ENCODE data around the gene SRGN. TPM values are rescaled to one million over a fixed set of nuclear protein-coding genes. Genes with fewer than 3 reads are reported as not detected.

The SRGN gene
- total RNA-seq, 1 experiment from 2014 or later: 0.32 TPM

GRCh38 chr10:69124563-69125268 is 36.8 kb downstream of the SRGN start:
- Histone ChIP-seq H3K9me3 (ENCODE audit: low read depth, low read length, poor library complexity, severe bottlenecking) (no peaks in the 10 kb centered on the region), H3K4me3 (ENCODE audit: low read depth, low read length, poor library complexity, severe bottlenecking) (peak overlapping the region; percentile 98), H3K27me3 (replicated peaks; ENCODE audit: insufficient read depth, low read depth, low read length, poor library complexity) (no peaks in the 10 kb centered on the region), H3K4me1 (ENCODE audit: insufficient read depth, low read length, poor library complexity, severe bottlenecking) (peaks cover 4% of the 10 kb centered on the region), H3K36me3 (ENCODE audit: insufficient read depth, low read length, poor library complexity, severe bottlenecking) (no peaks in the 10 kb centered on the region), H3K27ac (ENCODE audit: low read depth, low read length, poor library complexity, severe bottlenecking) (peak overlapping the region; percentile 92)
- no peak for TF ChIP-seq CTCF (conservative IDR thresholded peaks at IDR 0.05; ENCODE audit: low read depth, low read length)
- ChIA-PET POLR2A (ENCODE audit: low non-redundant PET) (interaction anchor here (0.6 kb wide), 1 partner anchor 12 kb away, joined by 3 read pairs; no protein-coding TSS in a partner anchor), CTCF (no interaction called here)
- peak; percentile 63 for DNase-seq (ENCODE audit: low spot score)
- TSS peak; percentile 74 for BruUV-seq (replicated peaks)
- intact Hi-C loops (cut with micrococcal nuclease; ENCODE audit: unreplicated experiment): loop anchor here (5.0 kb wide), 1 partner anchor 53 kb away; no protein-coding TSS in a partner anchor

- peak overlapping the region; percentile 98 for H3K4me3 ChIP-seq (ENCODE audit: low read depth, low read length, poor library complexity, severe bottlenecking)
- intact Hi-C loops (cut with micrococcal nuclease; ENCODE audit: unreplicated experiment): no loop called here
- BruUV-seq (replicated peaks): no TSS peak
- H3K36me3 ChIP-seq (ENCODE audit: insufficient read depth, low read length, poor library complexity, severe bottlenecking): no peaks in the 10 kb centered on the region
- no peak overlapping the region for H3K27ac ChIP-seq (ENCODE audit: low read depth, low read length, poor library complexity, severe bottlenecking)
- POLR2A ChIA-PET (ENCODE audit: low non-redundant PET): no interaction called here
- no peaks in the 10 kb centered on the region for H3K27me3 ChIP-seq (replicated peaks; ENCODE audit: insufficient read depth, low read depth, low read length, poor library complexity)
- H3K4me1 ChIP-seq (ENCODE audit: insufficient read depth, low read length, poor library complexity, severe bottlenecking): peaks cover 4% of the 10 kb centered on the region
- TF ChIP-seq EZH2 (IDR thresholded peaks at IDR 0.05; ENCODE audit: borderline replicate concordance, low read depth, low read length, poor library complexity, severe bottlenecking) (no peak), CTCF (conservative IDR thresholded peaks at IDR 0.05; ENCODE audit: low read depth, low read length) (no peak)
- H3K9me3 ChIP-seq (ENCODE audit: low read depth, low read length, poor library complexity, severe bottlenecking): no peaks in the 10 kb centered on the region
- DNase-seq (ENCODE audit: low spot score): no peak
- CTCF ChIA-PET: no interaction called here
Observed at GRCh38 chr10:69125554-69125953, 37.7 kb downstream of the SRGN start.

- TF ChIP-seq CTCF (conservative IDR thresholded peaks at IDR 0.05; ENCODE audit: low read depth, low read length): no peak
- no peak for TF ChIP-seq EZH2 (IDR thresholded peaks at IDR 0.05; ENCODE audit: borderline replicate concordance, low read depth, low read length, poor library complexity, severe bottlenecking)
- CTCF ChIA-PET: no interaction called here
- no peaks in the 10 kb centered on the region for H3K9me3 ChIP-seq (ENCODE audit: low read depth, low read length, poor library complexity, severe bottlenecking)
- intact Hi-C loops (cut with micrococcal nuclease; ENCODE audit: unreplicated experiment): no loop called here
- BruUV-seq (replicated peaks): no TSS peak
- no peaks in the 10 kb centered on the region for H3K4me1 ChIP-seq (ENCODE audit: insufficient read depth, low read length, poor library complexity, severe bottlenecking)
- H3K27me3 ChIP-seq (replicated peaks; ENCODE audit: insufficient read depth, low read depth, low read length, poor library complexity): no peaks in the 10 kb centered on the region
- DNase-seq (ENCODE audit: low spot score): no peak
- H3K36me3 ChIP-seq (ENCODE audit: insufficient read depth, low read length, poor library complexity, severe bottlenecking): peaks cover 19% of the 10 kb centered on the region
- no peak overlapping the region for H3K27ac ChIP-seq (ENCODE audit: low read depth, low read length, poor library complexity, severe bottlenecking)
- POLR2A ChIA-PET (ENCODE audit: low non-redundant PET): no interaction called here
- no peak overlapping the region for H3K4me3 ChIP-seq (ENCODE audit: low read depth, low read length, poor library complexity, severe bottlenecking)
Observed at GRCh38 chr10:69130251-69130650, 42.3 kb downstream of the SRGN start.

Data from A673 (cell line).